Smooth muscle cell (in vitro differentiated cells): ENCODE data around the gene LMBRD1. TPM values are rescaled to one million over a fixed set of nuclear protein-coding genes. Genes with fewer than 3 reads are reported as not detected.

Experiments used
- DNase-seq: peaks from one replicate; lab custom pipeline; 2025; ENCODE audit not compliant: unreplicated experiment; lab: John Stamatoyannopoulos, UW
- H2AFZ ChIP-seq: fragments of 200-600 bp; sonication (generic); 2 replicates; pipeline ENCODE4 v1.6.0; 2016; ENCODE audit warnings: antibody characterized with exemption, low read depth, mild to moderate bottlenecking
- H3F3A ChIP-seq: fragments of 200-600 bp; sonication (generic); 2 replicates; pipeline ENCODE4 v1.6.0; 2017; ENCODE audit warnings: antibody characterized with exemption, low read depth
- H3K27ac ChIP-seq: fragments of 200-600 bp; sonication (generic); 2 replicates; pipeline ENCODE4 v1.5.1; 2016; ENCODE audit warnings: low read depth, mild to moderate bottlenecking
- H3K27me3 ChIP-seq: fragments of 200-600 bp; sonication (generic); 2 replicates; pipeline ENCODE4 v1.6.1; 2016; ENCODE audit warnings: low read depth, mild to moderate bottlenecking
- H3K36me3 ChIP-seq: fragments of 200-600 bp; sonication (generic); 2 replicates; pipeline ENCODE4 v1.5.1; 2016; ENCODE audit warnings: low read depth
- H3K4me1 ChIP-seq: fragments of 200-600 bp; sonication (generic); 2 replicates; pipeline ENCODE4 v1.5.1; 2016; ENCODE audit warnings: low read depth
- H3K4me2 ChIP-seq: fragments of 200-600 bp; sonication (generic); 2 replicates; pipeline ENCODE4 v1.6.0; 2016; ENCODE audit warnings: mild to moderate bottlenecking
- H3K4me3 ChIP-seq: fragments of 200-600 bp; sonication (generic); 2 replicates; pipeline ENCODE4 v1.5.1; 2016; ENCODE audit warnings: mild to moderate bottlenecking
- H3K79me2 ChIP-seq: fragments of 200-600 bp; sonication (generic); 2 replicates; pipeline ENCODE4 v1.6.0; 2016; ENCODE audit warnings: low read depth, mild to moderate bottlenecking
- H3K9ac ChIP-seq: fragments of 200-600 bp; sonication (generic); 2 replicates; pipeline ENCODE4 v1.6.0; 2016; ENCODE audit warnings: low read depth
- H3K9me3 ChIP-seq: fragments of 200-600 bp; sonication (generic); replicated peaks from 2 replicates; pipeline ENCODE4 v1.5.1; 2016; ENCODE audit warnings: low read depth
- H4K20me1 ChIP-seq: fragments of 200-600 bp; sonication (generic); 2 replicates; pipeline ENCODE4 v1.6.0; 2016; ENCODE audit warnings: low read depth
- CTCF ChIP-seq: fragments of 200-600 bp; sonication (generic); IDR thresholded peaks from 2 replicates; pipeline ENCODE4 v1.5.1; 2017; ENCODE audit warnings: borderline replicate concordance, mild to moderate bottlenecking, antibody characterized with exemption; ENCODE audit not compliant: insufficient read depth, poor library complexity, severe bottlenecking
- WGBS: methylation state at CpG from one replicate; pipeline ENCODE4 v1.1.7; 2016; ENCODE audit warnings: low lambda C conversion rate; 5-methylcytosine and 5-hydroxymethylcytosine counted together
- polyA plus RNA-seq: library from polyadenylated mRNA; unstranded; fragments of >200 nt; fragmentation: Nextera tagmentation; extraction: Ambion mirVana; gene quantifications from 2 replicates; pipeline ENCODE4 v1.2.1, GENCODE V29; 2016
- total RNA-seq: library from RNA; depleted of rRNA; stranded (reverse); fragments of >200 nt; gene quantifications from 2 replicates; pipeline ENCODE4 v1.2.3, GENCODE V29; 2014

Gene LMBRD1
- total and polyA plus RNA-seq, 2 experiments from 2014 or later: 22.3 to 78.5 TPM

- Histone ChIP-seq H3F3A (no peaks in the 10 kb centered on the region), H3K9me3 (no peaks in the 10 kb centered on the region), H3K4me1 (no peaks in the 10 kb centered on the region), H3K36me3 (no peaks in the 10 kb centered on the region), H3K9ac (no peak overlapping the region), H2AFZ (no peak overlapping the region), H3K4me3 (no peak overlapping the region), H3K27me3 (no peaks in the 10 kb centered on the region), H3K79me2 (no peaks in the 10 kb centered on the region), H3K27ac (no peak overlapping the region), H4K20me1 (no peaks in the 10 kb centered on the region), H3K4me2 (no peak overlapping the region)
- WGBS: 100% methylated on average over 1 of the region's 1 CpG
- no peak for DNase-seq
- TF ChIP-seq CTCF: no peak
These were observed 23.2 kb upstream of the LMBRD1 start for GRCh38 chr6:69820018-69820417.

GRCh38 chr6:69819138-69819537 lies 22.3 kb upstream of the LMBRD1 start:
- 98% methylated on average over 4 of the region's 4 CpGs for WGBS
- Histone ChIP-seq H3K79me2 (no peaks in the 10 kb centered on the region), H3F3A (no peaks in the 10 kb centered on the region), H4K20me1 (no peaks in the 10 kb centered on the region), H3K4me2 (no peak overlapping the region), H3K9me3 (no peaks in the 10 kb centered on the region), H2AFZ (no peak overlapping the region), H3K4me1 (no peaks in the 10 kb centered on the region), H3K27ac (no peak overlapping the region), H3K4me3 (no peak overlapping the region), H3K36me3 (no peaks in the 10 kb centered on the region), H3K9ac (no peak overlapping the region), H3K27me3 (no peaks in the 10 kb centered on the region)
- no peak for DNase-seq
- TF ChIP-seq CTCF: no peak

- Histone ChIP-seq H4K20me1 (no peaks in the 10 kb centered on the region), H3K79me2 (no peaks in the 10 kb centered on the region), H3K4me1 (peaks cover 8% of the 10 kb centered on the region), H2AFZ (no peak overlapping the region), H3K4me3 (no peak overlapping the region), H3K36me3 (no peaks in the 10 kb centered on the region), H3F3A (no peaks in the 10 kb centered on the region), H3K9ac (no peak overlapping the region), H3K4me2 (no peak overlapping the region), H3K9me3 (no peaks in the 10 kb centered on the region), H3K27me3 (no peaks in the 10 kb centered on the region), H3K27ac (no peak overlapping the region)
- TF ChIP-seq CTCF: no peak
- WGBS: 97% methylated on average over 2 of the region's 2 CpGs
- DNase-seq: no peak
These were observed 21.6 kb upstream of the LMBRD1 start for GRCh38 chr6:69818223-69818930.

- no peak for TF ChIP-seq CTCF
- Histone ChIP-seq H4K20me1 (no peaks in the 10 kb centered on the region), H3F3A (no peaks in the 10 kb centered on the region), H3K27ac (no peak overlapping the region), H3K9me3 (no peaks in the 10 kb centered on the region), H3K79me2 (no peaks in the 10 kb centered on the region), H3K4me2 (no peak overlapping the region), H3K36me3 (no peaks in the 10 kb centered on the region), H3K27me3 (no peaks in the 10 kb centered on the region), H2AFZ (no peak overlapping the region), H3K4me3 (no peak overlapping the region), H3K4me1 (peaks cover 8% of the 10 kb centered on the region), H3K9ac (no peak overlapping the region)
- DNase-seq: no peak
These were observed 20.5 kb upstream of the LMBRD1 start for GRCh38 chr6:69817358-69817757.
